PFSK-1 (cell line): ENCODE measurements around the gene ADO.

ENCODE experiments used
- POLR2AphosphoS5 ChIP-seq: IDR thresholded peaks from 2 replicates; pipeline ENCODE4 v1.6.1; 2012; ENCODE audit warnings: low read depth, mild to moderate bottlenecking, control low read depth, low read length, moderate library complexity
- REST ChIP-seq, 2 experiments: IDR thresholded peaks; 2 replicates each; pipeline versions ENCODE4 v1.6.1 to v1.8.0; 2011 to 2012; ENCODE audit warnings: low read depth in 2 of 2, low read length in 2 of 2, control low read depth in 1 of 2, inconsistent platforms in 1 of 2, mild to moderate bottlenecking in 1 of 2, moderate library complexity in 1 of 2; ENCODE audit not compliant: insufficient read depth in 1 of 2
- TAF1 ChIP-seq: IDR thresholded peaks from 2 replicates; pipeline ENCODE4 v1.6.1; 2012; ENCODE audit warnings: low read length, control low read depth, borderline replicate concordance; ENCODE audit not compliant: insufficient read depth

GRCh38 chr10:62813453-62813852 lies 8.9 kb downstream of the ADO start:
- no peak for TF ChIP-seq POLR2AphosphoS5
- TF ChIP-seq REST (IDR thresholded peaks at IDR 0.05; ENCODE audit: insufficient read depth in 1 of 2, low read depth in 2 of 2, low read length in 2 of 2), result no peak
- TF ChIP-seq TAF1, result no peak
